Measurements from ENCODE around the gene RABIF.

Gene RABIF

DNA sequence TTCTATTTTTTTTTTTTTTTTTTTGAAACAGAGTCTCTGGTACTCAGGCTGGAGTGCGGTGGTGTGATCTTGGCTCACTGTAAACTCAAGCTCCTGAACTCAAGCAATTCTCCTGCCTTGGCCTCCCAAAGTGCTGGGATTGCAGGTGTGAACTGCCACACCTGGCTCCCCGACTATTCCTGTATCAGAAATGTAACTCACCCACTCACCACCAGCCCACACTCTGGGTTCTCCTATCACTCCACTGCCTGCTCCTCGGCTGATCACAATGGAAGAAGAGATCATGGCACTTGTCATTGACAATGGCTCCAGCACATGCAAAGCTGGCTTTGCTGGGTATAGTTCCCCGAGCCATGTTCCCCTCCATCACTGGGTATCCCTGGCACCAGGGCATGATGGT is 15.9 kb downstream of the RABIF start:
- DNase-seq (ENCODE audit: low read depth), result no peak

DNA sequence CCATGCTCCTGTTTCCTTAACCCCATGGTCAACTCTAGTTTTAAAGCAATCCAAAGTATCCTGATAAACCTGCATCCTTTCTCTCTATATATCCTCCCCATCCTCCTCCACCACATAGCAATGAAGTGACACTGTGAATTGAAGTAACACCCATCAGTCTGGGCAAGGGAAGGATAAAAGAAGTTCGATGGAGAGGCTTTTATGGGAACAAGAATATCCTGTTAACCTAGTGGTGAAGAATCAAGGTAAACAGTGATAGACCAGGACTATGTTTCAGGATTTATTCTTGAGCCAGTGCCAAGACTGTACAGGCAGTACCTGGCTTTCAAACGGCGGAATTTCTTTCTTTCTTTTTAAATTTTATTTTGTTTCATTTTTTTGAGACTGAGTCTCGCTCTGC is 17.6 kb downstream of the RABIF start:
- no peak for DNase-seq (ENCODE audit: low read depth)

DNA sequence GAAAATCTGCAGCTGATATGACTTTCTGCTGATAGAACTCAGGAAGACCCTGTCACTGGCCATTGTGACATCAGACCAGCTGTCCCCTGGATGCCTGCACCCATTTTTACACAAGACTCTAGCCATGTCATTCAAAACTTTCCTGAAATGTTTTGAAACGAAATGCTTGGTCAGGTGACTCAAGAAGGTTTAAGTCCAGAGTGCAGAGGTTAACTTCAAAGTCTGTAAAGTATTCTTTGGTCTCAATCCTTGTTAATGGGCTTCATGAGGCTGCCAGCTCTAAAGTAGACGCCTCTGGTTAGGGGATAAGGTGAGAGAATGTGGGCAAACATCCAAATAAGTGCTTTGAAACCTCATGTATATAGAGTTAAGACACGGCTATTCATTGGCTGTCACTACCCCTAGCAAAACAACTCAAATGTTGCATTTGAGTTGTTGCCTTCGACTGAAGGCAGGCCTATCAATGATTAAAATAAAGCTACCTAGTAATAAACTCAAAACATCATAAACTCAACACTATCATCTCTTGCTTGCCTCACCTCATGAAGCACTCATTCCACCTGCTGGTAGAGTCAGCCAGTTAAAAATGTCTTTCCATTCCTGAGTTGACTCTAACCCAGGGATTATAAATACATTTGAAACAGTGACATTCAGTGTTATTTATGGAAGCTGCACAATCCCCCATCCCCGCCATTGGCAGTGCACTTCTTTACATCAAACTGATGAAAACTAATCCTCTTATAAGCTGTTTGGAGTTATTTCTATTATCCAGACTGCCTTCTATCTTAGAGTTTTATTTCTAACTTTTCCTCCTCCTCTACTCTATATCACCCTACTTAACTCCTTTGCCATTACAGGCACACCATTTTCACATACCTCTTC is 26.0 kb downstream of the RABIF start:
- DNase-seq (ENCODE audit: low read depth), result no peak

DNA sequence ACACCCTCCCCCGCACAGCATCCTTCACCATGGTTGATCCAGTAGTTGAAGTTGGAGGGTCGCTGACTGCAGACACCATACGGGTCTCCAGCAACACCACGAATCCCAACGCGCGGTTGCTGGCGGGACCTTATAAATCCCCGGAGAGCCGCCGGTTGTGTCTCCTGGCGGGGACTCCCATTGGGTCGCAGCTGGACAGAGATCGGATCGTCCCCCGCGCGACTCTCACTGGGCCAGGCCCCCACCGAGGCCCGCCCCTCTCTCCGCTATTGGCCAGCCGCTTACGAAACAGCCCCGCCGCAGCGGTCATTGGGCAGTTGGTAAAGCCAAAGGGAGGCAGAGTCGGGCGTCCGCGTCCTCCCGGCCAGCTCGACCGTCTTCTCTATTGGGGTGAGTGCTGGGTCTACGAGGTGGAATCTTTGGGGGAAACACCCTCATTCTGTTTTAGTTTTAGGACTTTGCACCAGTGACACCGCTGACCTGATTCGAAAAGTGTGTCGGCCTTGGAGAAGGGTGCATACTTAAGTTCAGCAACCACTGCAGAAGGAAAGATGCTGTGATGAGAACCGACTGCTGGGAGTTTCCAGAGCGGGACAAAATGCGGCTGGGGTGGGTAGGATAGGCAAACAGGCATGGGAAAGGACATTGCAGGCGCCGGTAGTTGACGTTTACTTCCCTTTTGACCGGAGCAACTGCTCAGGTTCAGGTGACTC is 27.4 kb downstream of the RABIF start:
- DNase-seq (ENCODE audit: low read depth), result no peak

DNA sequence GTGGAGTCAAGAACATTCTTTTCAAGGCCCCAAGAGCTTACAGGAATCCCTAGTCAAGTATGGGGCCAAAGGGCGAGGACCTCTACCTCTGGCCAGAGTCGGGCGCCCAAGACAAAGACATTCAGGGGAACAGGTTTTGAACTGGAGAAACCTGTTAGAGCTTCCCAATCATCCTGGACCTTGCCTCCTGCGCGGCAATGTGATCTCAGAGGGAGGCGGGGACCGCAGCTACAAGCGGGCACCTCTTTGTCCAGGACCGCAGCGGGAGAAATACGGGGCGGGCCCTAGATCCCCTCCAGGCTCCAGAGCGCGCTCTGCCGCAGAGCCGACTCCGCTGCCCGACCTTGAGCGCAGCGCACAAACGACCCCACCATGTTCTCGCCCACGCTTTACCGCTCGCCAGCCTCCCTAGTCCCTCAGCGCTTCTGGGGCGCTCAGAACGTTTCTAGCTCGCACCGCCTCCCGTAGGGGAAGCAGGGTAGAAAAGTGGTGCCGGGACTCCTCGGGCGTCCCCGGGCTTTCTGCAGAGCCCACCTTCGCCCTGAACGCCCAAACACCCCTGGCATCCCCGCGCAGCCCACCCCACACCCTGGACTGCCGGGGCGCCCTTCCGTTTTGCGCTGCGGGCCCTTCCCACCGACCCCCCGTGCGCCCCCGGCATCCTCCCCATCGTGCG is 28.1 kb downstream of the RABIF start:
- DNase-seq (ENCODE audit: low read depth), result no peak

DNA sequence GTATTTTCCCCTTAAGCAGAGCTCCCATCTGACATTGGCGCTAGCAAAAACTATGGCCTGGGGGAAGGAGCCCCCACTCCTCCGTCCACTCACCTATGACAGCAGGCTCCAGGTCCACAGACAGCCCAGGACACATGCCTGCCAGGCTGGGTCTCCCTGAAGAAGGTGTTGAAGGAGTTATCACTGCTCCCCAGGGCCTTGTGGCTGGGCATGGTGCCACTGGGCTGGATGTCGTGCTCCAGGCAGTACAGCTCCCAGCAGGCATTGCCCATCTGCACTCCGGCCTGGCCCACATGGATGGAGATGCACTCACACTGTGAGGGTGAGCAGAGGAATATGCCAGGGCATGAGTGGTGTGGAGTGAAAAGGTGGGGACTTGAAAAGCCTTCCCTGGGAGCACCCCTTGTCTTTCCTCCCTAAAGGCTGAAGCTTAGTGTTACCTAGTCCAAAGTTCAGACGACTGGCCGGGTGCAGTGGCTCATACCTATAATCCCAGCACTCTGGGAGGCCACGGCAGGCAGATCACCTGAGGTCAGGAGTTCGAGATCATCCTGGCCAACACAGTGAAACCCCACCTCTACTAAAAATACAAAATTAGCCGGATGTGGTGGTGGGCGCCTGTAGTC is 30.0 kb downstream of the RABIF start:
- DNase-seq (ENCODE audit: low read depth), result no peak

DNA sequence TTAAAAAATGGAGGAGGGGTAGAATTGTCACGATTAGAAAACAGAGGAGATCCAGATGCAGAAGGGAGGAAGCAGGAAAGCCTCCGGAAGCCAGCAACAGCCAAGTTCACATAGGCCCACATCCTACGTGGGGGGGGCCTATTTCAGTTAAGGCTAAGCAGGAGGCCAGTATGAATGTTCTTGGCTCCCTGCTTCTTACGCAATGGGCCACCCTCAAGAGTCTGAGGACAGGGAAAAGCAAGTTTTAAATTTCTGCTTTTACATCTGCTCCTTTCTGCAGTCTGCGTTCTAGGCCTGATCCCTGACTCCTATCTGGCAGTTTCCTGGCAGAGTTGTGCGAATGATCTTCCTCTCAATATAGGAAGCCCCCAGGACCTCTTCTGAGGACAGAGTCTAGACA is 30.6 kb downstream of the RABIF start:
- no peak for DNase-seq (ENCODE audit: low read depth)

DNA sequence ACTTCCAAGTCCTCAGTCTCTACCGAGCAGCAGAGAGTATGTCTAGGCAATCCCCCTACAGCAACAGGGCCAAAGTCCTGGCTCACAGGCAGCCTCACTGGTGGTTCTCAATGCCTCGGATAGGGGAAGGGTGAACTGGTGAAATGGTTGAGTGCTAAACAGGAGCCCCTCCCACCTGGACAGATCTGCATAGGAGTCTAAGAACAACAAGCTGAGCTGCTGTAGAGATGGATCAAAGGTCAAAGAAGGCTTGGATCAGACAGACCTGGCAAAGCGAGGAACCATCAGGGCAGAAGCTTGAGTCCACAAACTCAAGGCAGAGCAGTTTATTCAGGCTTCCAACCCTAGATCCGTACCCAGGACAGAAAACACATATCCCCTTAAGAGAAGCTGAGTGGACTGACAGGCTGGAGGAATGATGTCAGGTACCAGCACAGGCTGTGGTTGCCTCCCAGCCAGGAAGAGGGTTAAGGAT is 31.8 kb downstream of the RABIF start:
- DNase-seq (ENCODE audit: low read depth), result no peak

DNA sequence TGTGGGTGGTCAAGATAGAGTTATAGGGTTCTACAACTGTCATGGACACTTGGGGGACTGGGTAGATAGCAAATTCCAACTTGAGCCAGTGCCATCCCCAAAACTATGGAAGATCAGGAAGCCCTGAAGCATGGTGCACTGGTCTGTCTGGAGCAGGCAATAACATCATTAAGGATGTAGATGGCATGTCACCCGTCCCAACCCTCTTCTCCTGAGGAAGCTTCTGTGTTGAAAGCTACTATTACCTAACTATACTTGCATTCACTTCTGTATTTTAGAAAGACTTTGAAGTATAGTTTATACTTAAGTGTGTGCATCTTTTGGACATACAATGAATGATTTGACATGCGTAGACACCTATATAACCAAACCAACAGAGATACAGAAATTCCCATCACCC is 32.9 kb downstream of the RABIF start:
- no peak for DNase-seq (ENCODE audit: low read depth)

DNA sequence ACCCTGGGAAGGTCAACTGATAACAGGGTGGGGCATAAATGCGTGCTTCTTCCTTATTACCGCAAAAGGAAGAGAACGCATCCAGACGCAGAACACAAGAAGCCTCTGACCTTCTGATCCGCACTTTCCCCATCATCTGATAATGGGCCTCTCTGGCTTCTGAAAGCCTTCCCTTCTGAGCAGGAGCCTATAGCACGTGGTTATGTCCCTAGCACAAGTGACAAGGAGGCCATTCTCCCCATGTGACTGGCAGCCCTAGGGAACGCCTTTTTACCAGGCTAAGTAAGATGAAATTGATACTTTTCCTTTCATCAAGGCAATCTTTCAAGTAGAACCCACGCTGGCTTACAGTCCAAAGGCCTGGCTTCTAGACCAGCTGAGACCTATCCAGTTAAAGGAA is 34.2 kb downstream of the RABIF start:
- no peak for DNase-seq (ENCODE audit: low read depth)

DNA sequence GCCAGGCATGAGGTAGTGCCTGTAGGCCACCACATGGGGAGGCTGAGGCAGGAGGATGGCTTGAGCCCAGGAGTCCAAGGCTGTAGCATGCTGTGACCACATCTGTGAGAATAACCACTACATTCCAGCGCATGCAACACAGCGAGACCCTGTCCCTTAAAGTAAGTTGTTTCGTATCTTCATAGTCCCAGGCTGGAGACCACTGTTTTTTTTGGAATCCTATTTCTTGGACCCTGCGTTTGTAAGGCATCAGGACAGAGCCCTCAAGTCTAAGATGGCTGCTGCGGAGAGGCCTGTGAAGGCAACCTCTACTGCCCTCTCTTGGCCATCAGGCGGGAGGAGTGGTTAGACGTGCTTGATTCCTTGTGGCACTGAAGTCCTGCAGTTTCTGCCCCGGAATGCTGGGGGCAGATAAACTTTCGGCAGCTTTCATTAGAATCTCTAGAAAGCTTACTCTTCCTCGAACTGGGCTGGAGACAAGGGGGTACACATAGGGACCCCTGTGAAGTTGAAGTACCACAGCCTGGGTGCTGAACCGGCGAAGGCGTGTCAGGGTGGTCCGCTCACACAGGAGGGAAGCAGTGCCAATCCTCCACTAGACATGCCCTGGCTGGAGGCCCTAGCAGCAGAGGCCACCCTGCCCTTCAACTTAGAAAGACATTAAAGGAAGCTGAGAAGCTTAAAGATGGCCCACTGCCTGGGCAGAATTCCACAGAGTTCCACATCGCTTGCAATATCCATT is 36.6 kb downstream of the RABIF start:
- DNase-seq (ENCODE audit: low read depth), result no peak

DNA sequence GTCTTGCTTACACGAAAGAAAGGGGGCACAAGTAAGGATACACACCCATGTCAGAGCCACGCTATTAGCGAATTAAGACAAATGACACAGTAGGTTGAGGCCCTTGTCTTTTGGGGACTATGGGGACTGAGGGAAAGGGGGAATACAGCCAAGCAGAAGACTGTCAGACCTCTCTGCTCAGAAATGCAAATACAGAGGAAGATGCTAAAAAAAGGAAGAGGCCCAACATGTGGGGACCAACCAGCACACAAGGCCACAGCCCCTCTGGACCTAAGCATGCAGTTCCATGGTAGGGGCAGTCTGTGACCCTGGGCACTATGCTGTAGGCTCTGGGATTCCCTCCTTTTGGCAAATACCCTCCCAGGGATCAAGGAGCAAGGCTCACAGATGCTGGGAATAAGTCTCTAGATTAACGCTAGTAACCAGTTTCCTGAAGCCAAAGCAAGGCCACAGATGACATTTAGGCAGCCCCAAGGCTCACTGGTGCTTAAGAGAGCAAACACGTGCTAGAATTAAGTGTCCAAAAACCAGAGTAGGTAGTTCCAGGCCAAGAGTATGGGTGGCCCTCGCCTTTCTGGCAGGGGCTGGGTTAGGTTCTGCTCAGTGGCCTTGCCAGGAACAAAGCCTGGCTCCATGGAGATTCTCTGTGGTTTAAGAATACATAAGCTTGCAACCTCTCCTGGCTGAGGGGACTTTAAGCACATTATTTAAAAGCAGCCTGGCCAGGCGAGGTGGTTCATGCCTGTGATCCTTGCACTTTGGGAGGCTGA is 38.2 kb downstream of the RABIF start:
- no peak for DNase-seq (ENCODE audit: low read depth)

DNA sequence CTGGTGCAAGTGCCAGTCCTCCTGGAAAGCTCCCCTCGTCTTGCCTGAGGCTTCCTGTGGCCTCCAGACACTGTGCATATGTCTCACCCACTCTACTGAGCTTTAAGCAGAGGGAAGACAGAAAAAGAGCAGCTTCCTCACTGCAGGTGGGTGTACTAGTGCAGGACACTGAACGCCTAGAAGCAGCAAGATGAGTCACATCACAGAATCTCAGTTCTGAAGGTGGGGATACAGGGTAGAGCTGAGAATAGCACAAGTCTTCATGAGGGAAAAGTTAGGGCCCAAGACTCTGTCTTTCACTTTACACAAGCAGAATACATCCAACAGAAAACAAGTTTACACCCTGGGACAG is 40.8 kb downstream of the RABIF start:
- no peak for DNase-seq (ENCODE audit: low read depth)

DNA sequence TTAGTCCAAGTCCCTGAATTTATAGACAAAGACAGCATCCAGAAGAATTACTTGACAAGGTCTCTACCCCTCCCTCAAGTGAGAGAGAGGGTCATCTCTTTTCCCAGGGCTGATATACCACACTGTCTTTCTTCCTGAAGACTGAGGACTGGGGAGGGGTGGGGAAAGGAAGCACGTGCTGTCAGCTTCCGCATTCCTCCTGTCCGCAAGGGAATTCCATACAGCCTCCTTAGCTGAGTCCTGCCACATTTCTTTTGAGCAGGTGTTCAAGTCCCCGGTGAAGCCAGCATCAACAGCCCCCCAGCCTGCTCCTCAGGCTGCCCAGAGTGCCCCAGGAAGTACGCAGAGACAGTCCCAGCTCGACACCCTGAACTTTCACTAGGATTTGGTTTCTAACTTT is 44.0 kb downstream of the RABIF start:
- DNase-seq (ENCODE audit: low read depth), result no peak

DNA sequence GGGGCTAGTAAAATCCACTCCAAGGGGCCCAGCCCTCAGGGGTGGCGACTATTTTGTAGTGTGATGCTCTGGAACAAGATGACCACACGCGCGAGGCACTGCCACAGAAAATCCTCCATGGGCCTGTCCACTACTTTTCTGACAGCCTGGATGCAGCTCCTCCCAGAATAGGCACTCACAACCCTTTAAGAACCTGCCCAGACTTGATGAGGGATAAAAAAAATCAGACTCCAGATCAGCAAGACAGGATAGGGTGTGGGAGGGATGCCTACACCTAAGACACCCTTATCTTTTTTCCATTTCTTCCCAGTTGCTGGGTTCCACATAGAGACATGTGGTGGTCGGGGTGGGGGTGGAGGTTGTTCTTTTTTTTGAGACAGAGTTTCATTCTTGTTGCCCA is 44.7 kb downstream of the RABIF start:
- DNase-seq (ENCODE audit: low read depth), result no peak

DNA sequence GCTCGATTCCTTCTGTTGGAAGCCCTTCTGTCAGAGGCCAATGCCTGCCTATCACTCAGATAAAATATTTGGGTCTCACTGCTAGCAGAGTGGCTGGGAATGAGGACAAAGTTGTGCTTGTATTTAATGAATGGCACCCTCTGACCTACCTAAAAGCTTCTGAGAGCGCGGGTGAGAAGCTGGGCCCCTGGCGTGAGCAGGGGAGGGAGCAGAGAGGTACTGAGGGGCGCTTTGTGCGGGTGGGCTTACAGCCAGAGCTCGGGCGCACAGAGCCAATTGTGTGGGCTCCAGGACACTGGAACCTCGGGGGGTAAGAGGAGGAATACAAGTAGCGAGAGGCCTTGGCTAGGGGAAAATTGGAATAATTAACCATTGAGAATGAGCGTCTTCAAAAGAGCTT is 45.9 kb downstream of the RABIF start:
- DNase-seq (ENCODE audit: low read depth), result no peak

DNA sequence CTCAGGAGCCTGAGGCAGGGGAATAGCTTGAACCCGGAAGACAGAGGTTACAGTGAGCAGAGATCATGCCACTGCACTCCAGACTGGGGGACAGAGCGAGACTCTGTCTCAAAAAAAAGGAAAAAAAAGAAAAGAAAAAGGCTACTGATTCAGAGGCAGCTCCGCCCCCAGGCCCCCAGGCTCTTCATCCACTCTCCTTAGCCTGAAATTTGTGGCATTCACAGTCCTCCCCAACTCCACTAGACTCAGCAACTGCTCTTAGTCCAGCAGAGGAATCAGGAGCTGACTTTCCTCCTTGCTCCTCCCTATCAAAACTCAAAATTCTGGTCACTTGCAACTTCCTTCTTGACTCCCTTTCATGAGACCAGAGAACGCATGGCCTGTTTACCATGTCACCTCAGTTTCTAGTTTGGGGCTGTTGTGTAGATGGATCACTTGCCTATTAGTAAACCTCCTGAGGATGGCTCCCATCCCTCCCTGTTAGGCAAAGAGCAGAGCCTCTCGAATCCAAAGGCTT is 51.1 kb downstream of the RABIF start:
- DNase-seq (ENCODE audit: low read depth), result no peak

DNA sequence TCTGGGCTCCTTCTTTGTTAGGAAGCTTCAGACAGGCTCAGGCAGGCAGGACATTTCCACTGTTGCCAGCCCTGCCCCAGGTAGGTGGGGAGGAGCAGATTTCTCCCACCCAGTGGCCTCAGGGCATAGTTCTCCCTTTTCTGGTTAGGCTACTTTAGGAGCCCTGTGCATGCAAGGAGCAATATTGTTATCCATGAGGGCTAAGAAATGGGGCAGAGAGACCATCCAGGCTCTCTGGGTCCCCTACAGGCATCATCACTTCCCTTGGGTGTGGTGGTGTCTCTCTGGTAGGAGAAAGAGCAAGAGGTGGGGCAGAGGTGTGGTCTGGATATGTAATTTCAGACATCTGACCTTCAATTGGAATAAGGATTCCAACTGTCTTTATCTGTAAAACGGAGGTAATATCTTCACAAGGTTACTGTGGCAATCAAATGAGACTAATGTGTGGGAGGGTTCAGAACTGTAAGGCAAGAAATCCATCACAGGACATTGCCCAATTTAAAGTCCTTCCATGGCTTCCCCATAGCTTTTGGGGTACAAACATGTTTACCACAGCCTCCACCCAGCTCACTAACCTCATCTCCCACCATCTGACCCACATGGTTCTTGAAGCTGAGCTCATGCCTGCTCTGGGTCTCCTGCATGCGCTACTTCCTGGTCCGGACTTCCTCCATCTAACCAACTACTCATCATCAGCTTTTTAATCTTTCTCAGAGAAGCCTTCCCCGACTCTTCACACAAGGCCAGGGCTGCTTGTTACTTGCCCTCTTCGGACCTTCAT is 52.1 kb downstream of the RABIF start:
- DNase-seq (ENCODE audit: low read depth), result no peak

DNA sequence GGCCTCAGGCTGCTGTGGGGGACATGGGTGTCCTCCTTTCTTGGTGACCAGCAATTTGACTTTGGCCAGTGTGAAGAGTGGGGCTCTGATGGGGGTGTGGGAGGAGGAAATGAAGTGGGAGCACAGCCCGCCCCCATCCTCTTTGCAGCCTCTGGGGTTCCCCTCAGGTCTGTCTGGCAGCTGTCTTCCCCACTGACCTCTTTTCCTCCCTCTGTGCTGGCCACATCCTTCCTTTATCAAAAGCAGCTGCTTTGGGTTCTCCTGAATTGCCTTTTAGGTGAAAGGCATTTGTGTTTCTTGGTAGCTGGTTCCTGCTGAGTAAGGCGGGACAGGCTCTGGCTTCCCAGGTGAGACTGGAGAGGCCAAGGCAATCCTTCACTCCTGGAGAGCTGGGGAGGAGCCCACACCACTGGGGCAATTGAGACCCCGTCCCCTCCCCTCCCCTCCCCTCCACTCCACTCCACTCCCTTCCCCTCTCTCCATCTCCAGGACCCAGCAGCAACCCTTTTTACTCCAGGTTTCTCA is 53.3 kb downstream of the RABIF start:
- DNase-seq (ENCODE audit: low read depth), result no peak
